ENCODE data around the gene ADGRL3. TPM values are rescaled to one million over a fixed set of nuclear protein-coding genes. Genes with fewer than 3 reads are reported as not detected.

The ADGRL3 gene
- total RNA-seq, 1 donor from 2014 or later, result not detected

DNA sequence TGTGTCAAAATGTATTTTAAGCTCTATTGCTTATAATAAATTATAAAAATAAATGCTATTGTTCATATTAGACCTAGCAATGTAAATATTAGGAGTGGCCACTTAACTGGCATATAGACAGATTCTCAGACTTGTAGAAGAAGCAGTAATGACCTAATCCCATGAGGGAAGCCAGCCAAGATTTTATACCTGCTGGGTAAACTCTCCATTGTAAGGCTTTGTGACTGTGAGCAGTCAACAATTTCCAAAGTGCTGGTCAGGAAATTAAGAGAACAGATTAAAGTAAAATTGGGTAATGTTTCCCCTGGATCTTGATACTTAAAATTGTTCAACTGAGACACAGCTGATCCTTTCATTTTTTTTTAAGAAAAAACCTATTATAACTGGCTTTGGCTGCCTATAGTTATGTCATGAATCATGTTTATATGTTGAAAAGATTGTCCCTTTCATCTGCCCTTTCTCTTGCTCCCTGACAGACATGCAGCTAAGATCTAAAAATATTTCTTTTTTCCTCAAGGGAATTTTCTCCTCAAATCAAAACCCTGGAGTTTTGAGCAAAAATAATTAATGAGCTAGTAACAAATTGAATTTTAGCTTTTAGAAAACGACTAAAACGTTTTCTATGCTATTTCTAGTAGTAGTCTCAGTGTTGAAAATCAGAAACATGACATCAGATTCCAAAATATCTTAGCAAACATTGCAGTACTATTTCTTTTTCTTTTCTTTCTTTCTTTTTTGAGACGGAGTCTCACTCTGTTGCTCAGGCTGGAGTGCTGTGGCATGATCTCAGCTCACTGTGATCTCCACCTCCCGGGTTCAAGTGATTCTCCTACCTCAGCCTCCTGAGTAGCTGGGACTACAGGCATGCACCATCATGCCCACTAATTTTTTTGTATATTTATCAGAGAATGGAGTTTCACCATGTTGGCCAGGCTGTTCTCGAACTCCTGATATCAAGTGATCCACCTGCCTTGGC, 77.9 kb downstream of the ADGRL3 start:
- no peak for DNase-seq
- CTCF ChIA-PET, result no interaction called here
- intact Hi-C loops (cut with micrococcal nuclease), result no loop called here

DNA sequence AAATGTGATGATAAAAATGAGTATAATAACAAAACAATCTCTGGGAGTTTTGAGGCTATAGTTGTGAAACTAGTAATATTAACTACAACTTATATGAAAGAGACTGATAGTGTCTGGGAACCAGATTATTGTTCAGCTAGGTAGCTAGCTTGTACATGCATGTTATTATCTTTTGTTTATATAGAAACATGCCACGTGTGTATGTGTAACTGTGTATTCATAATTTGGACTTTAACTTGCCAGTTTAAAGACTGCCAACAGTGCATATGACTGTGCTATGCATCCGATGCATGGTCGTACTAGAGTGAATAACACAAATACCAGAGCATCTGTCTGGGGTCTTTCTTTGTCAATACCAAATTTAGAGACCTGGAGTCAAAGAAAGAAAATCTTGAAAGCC, 92.2 kb downstream of the ADGRL3 start:
- ChIA-PET CTCF (no interaction called here), POLR2A (no interaction called here)
- DNase-seq (no peak), ATAC-seq (ENCODE audit: low read depth) (no peak)
- H3K4me1 Mint-ChIP-seq, result no peaks in the 10 kb centered on the region
- H3K4me3 Mint-ChIP-seq, result no peak overlapping the region
- TF ChIP-seq, protein P1, sequence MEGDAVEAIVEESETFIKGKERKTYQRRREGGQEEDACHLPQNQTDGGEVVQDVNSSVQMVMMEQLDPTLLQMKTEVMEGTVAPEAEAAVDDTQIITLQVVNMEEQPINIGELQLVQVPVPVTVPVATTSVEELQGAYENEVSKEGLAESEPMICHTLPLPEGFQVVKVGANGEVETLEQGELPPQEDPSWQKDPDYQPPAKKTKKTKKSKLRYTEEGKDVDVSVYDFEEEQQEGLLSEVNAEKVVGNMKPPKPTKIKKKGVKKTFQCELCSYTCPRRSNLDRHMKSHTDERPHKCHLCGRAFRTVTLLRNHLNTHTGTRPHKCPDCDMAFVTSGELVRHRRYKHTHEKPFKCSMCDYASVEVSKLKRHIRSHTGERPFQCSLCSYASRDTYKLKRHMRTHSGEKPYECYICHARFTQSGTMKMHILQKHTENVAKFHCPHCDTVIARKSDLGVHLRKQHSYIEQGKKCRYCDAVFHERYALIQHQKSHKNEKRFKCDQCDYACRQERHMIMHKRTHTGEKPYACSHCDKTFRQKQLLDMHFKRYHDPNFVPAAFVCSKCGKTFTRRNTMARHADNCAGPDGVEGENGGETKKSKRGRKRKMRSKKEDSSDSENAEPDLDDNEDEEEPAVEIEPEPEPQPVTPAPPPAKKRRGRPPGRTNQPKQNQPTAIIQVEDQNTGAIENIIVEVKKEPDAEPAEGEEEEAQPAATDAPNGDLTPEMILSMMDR (IDR thresholded peaks at IDR 0.05), result no peak
- intact Hi-C loops (cut with micrococcal nuclease), result no loop called here
- H3K27ac Mint-ChIP-seq, result no peak overlapping the region
- peaks cover 3% of the 10 kb centered on the region for H3K9me3 Mint-ChIP-seq
- no peaks in the 10 kb centered on the region for H3K36me3 Mint-ChIP-seq (ENCODE audit: low read depth)
- H3K27me3 Mint-ChIP-seq, result no peaks in the 10 kb centered on the region

More for the DNA sequence above, 77.9 kb downstream of the ADGRL3 start:
- no peak overlapping the region for H3K4me3 Mint-ChIP-seq
- ATAC-seq (ENCODE audit: low read depth), result no peak
- H3K27ac Mint-ChIP-seq, result no peak overlapping the region
- POLR2A ChIA-PET, result no interaction called here
- H3K27me3 Mint-ChIP-seq, result no peaks in the 10 kb centered on the region
- no peaks in the 10 kb centered on the region for H3K9me3 Mint-ChIP-seq
- H3K36me3 Mint-ChIP-seq (ENCODE audit: low read depth), result no peaks in the 10 kb centered on the region
- TF ChIP-seq, protein P1 (IDR thresholded peaks at IDR 0.05), result no peak
- H3K4me1 Mint-ChIP-seq, result no peaks in the 10 kb centered on the region

DNA sequence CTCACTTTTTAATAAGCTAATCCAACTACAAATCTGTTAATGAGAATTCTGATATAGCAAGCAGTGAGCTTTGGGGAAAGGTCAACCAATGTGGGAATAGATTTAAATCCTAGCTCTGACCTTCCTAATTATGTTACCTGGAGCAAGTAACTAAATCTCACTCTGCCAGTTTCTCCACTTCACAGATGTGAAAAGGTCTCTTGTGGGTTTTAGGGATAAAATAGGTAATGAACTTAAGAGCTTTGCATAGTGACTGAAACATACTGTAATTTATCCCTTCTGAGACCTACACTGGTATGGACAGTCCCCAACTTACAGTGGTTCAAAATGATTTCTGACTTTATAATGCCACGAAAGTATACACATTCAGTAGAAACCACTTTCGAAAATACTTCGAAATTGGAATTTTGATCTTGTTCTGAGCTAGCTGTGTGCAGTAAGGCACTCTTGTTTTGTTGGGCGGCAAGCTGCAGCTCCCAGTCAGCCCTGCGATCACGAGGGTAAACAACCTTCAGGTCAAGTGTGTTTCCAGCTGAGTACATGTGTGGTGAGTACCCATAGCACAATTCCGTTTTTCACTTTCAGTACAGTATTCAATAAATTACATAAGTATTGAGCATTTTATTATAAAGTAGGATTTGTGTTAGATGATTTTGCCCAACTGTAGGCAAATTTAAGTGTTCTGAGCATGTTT, 93.7 kb downstream of the ADGRL3 start:
- no peak overlapping the region for H3K4me3 Mint-ChIP-seq
- H3K4me1 Mint-ChIP-seq, result no peaks in the 10 kb centered on the region
- H3K27ac Mint-ChIP-seq, result no peak overlapping the region
- intact Hi-C loops (cut with micrococcal nuclease), result no loop called here
- POLR2A ChIA-PET, result no interaction called here
- ATAC-seq (ENCODE audit: low read depth) (no peak), DNase-seq (no peak)
- CTCF ChIA-PET, result no interaction called here
- no peaks in the 10 kb centered on the region for H3K36me3 Mint-ChIP-seq (ENCODE audit: low read depth)
- TF ChIP-seq, protein P1 (IDR thresholded peaks at IDR 0.05), result no peak
- H3K9me3 Mint-ChIP-seq, result no peaks in the 10 kb centered on the region
- H3K27me3 Mint-ChIP-seq, result no peaks in the 10 kb centered on the region

DNA sequence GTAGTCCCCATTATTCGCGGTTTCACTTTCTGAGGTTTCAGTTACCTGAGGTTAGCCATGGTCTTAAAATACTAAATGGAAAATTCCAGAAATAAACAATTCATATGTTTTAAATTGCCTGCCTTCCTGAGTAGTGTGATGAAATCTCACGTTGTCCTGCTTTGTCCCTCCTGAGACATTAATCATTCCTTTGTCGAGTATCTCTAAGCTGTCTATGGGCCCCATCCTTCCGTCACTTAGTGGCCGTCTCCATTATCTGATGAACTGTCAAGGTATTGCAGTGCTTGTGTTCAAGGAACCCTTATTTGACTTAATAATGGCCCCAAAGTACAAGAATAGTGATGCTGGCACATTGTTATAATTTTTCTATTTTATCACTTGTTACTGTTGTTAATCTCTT, 94.8 kb downstream of the ADGRL3 start:
- Mint-ChIP-seq H3K27ac (no peak overlapping the region), H3K27me3 (no peaks in the 10 kb centered on the region), H3K9me3 (no peaks in the 10 kb centered on the region), H3K4me3 (no peak overlapping the region), H3K4me1 (no peaks in the 10 kb centered on the region), H3K36me3 (ENCODE audit: low read depth) (no peaks in the 10 kb centered on the region)
- ChIA-PET POLR2A (no interaction called here), CTCF (no interaction called here)
- no peak for ATAC-seq (ENCODE audit: low read depth)
- TF ChIP-seq, protein P1 (IDR thresholded peaks at IDR 0.05), result no peak
- no peak for DNase-seq
- intact Hi-C loops (cut with micrococcal nuclease), result no loop called here

DNA sequence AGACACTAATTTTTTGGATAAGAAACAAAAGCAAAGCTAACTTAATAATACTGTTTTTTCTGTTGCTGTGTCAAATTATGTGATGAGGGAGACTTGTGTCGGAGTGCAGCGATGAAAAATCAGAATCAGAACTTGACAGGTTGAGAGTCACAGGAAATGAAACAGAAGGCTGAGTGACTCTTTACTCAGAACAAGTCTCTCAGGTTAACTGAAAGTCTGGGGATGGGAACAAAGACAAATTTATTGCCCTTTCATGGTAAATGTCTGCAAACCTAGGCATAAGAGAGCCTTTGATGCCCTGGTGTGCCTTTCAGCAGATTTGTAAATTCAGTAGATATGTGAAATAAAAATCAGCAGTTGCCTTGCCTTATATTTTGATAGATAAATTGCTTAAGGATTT, 96.0 kb downstream of the ADGRL3 start:
- TF ChIP-seq, protein P1 (IDR thresholded peaks at IDR 0.05), result no peak
- ChIA-PET POLR2A (no interaction called here), CTCF (no interaction called here)
- Mint-ChIP-seq H3K4me3 (no peak overlapping the region), H3K27ac (no peak overlapping the region), H3K9me3 (no peaks in the 10 kb centered on the region), H3K36me3 (ENCODE audit: low read depth) (no peaks in the 10 kb centered on the region), H3K27me3 (no peaks in the 10 kb centered on the region), H3K4me1 (no peaks in the 10 kb centered on the region)
- ATAC-seq (ENCODE audit: low read depth) (no peak), DNase-seq (no peak)
- intact Hi-C loops (cut with micrococcal nuclease), result no loop called here
